GM12891 (cell line): ENCODE results near the gene DOCK4.

Experiments used
- DNase-seq: peaks from one replicate; pipeline ENCODE4 v3.0.0; 2011; ENCODE audit warnings: low spot score; ENCODE audit not compliant: insufficient read length
- FAIRE-seq: peaks from 2 replicates; lab custom pipeline; 2011; peaks lifted over from hg19 to GRCh38; lab: Jason Lieb, UNC
- PAX5 ChIP-seq: IDR thresholded peaks from 2 replicates; pipeline ENCODE4 v1.6.1; 2011; ENCODE audit warnings: low read length, moderate library complexity, mild to moderate bottlenecking; ENCODE audit not compliant: insufficient read depth, severe bottlenecking
- POLR2A ChIP-seq: IDR thresholded peaks from 2 replicates; pipeline ENCODE4 v1.6.1; 2011; ENCODE audit warnings: low read depth, low read length, control low read depth
- POLR2AphosphoS5 ChIP-seq: IDR thresholded peaks from 2 replicates; pipeline ENCODE4 v1.6.1; 2011; ENCODE audit warnings: low read depth, low read length, control low read depth
- POU2F2 ChIP-seq: IDR thresholded peaks from 2 replicates; pipeline ENCODE4 v1.6.1; 2011; ENCODE audit warnings: low read depth, mild to moderate bottlenecking, control low read depth, low read length, moderate library complexity
- SPI1 ChIP-seq: IDR thresholded peaks from 2 replicates; pipeline ENCODE4 v1.6.1; 2011; ENCODE audit warnings: low read depth, low read length, control low read depth
- TAF1 ChIP-seq: IDR thresholded peaks from 2 replicates; pipeline ENCODE4 v1.6.1; 2011; ENCODE audit warnings: low read depth, low read length, control low read depth

Gene DOCK4

DNA sequence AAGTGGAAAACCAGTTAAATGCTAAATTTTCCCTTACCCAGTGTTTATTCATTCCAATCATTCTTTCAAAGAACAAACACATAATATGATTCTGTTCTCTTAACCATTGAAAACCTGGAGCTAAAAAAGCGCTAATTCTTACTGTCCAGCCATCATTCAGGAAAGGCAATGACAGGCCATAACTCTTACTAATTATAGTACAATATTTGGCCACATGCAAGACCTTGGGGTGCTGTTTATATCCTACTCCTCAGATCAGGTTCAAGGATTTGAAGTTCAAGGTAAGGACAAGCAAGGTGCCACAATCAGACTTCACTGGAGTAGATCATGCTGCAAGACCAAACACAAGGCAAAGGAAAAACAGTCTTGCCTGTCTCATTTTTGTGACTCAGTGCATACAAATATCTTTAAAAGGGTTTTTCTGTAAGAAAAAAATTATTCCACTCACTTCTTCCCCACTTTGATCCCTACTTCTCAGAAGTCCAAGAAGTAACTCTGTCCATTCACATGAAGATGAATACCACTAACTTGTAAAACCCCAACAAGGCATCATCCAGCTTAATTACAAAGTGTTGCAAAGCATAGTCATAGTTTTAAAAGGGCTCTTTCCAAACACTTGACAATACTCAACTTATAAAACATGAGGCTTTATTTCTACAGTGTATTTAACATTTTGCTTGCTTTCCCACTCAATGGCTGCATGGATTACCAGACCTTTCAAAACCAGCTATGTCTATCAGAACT, 153.0 kb downstream of the DOCK4 start:
- no peak for FAIRE-seq

DNA sequence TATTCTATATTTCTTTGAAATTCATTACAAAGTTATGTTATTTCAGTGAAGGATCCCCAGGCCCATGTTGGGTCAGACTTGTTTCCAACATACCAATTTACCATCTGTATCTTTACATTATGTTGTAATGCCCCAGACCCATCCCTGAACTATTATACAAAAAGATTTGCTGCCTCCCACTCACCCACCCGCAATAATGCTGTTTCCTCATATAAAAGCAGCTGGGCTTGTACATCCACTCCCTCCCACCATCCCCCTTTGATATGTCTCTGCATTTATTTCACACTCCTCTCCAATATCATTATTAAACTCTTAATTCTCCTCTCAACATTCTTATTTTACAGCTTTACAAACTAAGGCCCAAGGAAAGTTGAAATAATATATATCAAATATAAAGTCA, 153.7 kb downstream of the DOCK4 start:
- DNase-seq (no peak), FAIRE-seq (no peak)
- TF ChIP-seq POLR2AphosphoS5 = no peak
- TF ChIP-seq POLR2A = no peak
- TF ChIP-seq SPI1 = no peak
- no peak for TF ChIP-seq PAX5
- TF ChIP-seq TAF1 = no peak
- no peak for TF ChIP-seq POU2F2

More for the DNA sequence above, 153.0 kb downstream of the DOCK4 start:
- TF ChIP-seq SPI1 (no peak), TAF1 (no peak), POU2F2 (no peak), POLR2A (no peak), POLR2AphosphoS5 (no peak), PAX5 (no peak)
- DNase-seq = no peak

DNA sequence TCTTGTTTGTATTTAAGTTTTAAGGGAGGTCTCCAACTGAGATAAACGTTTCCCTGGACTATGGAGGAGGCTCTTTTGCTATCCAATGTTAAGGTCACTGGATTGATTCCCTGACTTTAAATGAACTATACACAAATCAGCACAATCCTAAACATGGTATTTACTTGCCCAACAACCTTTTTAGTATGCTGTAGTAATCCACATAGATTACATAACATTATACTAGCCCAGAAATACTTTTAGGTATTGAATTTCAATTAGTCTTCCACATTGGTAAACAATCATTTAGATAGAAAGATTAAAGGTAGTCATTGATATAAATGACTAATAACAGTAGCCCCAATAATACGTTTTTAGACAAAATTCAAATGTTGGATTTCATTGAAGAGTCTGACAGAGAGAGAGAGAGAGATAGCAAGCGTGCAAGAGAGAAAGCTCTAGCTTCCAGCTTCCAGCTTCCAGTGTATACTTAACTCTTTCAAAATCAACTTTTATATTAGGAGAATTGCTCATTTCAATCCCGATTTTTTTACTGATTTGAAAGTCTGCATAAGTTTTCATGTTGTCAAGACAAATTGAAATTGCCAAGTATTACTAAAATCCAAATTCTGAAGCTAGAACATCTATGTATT, 155.8 kb downstream of the DOCK4 start:
- FAIRE-seq (no peak), DNase-seq (no peak)

GRCh38 chr7:112049555-112050249, 156.5 kb downstream of the DOCK4 start:
- no peak for FAIRE-seq
- no peak for DNase-seq
- TF ChIP-seq SPI1 (no peak), POLR2A (no peak), TAF1 (no peak), POLR2AphosphoS5 (no peak), POU2F2 (no peak), PAX5 (no peak)

More for the DNA sequence above, 155.8 kb downstream of the DOCK4 start:
- TF ChIP-seq POU2F2 = no peak
- TF ChIP-seq TAF1 = no peak
- TF ChIP-seq POLR2AphosphoS5 = no peak
- no peak for TF ChIP-seq POLR2A
- TF ChIP-seq SPI1 = no peak
- TF ChIP-seq PAX5 = no peak

DNA sequence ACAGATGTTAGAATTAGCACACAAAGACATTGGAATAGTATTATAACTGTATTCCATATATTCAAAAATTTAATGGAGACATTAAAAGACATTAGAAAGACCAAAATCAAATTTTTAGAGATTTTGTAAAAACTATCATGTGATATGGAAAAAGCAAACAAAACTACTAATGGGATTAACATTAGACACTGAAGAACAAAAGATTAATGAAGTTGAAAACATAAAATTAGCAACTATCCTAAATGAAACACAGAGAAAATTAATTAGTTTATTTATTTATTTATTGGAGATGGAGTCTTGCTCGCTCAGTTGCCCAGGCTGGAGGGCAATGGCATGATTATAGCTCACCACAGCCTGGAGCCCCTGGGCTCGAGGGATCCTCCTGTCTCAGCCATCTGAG, 158.8 kb downstream of the DOCK4 start:
- no peak for DNase-seq
- TF ChIP-seq SPI1 (no peak), POLR2A (no peak), PAX5 (no peak), POU2F2 (no peak), TAF1 (no peak), POLR2AphosphoS5 (no peak)
- no peak for FAIRE-seq

DNA sequence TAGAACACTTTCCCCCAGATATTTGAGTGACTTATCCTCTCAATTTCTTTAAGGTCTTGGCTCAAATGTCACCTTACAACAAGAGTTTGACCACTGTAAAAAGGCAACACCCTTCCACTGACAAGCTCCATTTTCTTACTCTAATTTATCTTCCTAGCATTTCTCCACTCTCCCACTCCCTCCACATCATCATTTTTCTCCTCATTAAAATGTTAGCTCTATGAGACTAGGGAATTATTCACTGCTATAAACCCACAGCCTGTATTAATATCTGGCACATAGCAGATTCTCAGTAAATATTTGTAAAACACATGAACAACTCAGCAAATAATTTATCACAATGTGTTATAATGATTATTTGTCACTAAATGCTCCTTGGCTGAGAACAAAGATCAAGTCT, 161.0 kb downstream of the DOCK4 start:
- TF ChIP-seq POU2F2 (no peak), POLR2A (no peak), PAX5 (no peak), POLR2AphosphoS5 (no peak), SPI1 (no peak), TAF1 (no peak)
- FAIRE-seq = no peak
- no peak for DNase-seq

- no peak for DNase-seq
- no peak for FAIRE-seq
- TF ChIP-seq POLR2AphosphoS5 (no peak), PAX5 (no peak), POLR2A (no peak), SPI1 (no peak), POU2F2 (no peak), TAF1 (no peak)
These were observed 163.6 kb downstream of the DOCK4 start for GRCh38 chr7:112042631-112043030.

DNA sequence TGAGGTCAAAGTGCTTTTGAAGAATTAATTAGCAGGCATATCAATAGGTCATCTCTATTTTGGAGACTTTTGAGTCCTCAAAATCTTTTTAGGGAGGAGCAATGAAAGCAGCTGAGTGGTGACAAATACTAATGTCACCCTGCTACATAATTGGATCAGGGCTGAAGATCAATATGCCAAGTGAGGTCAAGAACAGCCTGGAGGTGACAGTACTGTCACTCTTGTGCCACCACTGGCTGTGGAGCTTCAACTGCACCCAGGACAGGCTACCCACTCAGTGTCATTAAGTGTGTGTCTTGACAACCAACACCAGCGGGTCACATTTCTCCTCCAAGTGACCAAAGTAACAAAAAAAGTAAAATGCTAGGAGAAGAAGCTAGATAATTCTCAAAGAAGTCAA, 167.8 kb downstream of the DOCK4 start:
- DNase-seq (no peak), FAIRE-seq (no peak)
- no peak for TF ChIP-seq POLR2AphosphoS5

DNA sequence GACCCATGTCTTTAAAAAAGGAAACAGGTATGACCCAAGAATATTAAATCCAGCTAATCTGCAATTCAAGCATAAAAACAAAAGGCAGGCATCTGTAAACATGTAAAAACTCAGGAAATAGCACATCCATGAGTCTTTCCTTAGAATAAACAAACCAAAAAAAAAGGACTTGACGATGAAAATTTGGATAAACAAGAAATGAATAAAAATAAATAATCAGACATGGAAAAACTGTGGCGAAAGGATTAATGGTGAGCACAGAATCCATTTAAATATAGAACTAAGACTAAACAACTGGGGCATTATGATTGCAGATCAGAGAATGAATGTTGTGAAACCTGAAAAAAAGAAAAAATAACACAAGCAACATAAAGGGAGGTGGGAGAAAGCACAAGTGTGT, 170.1 kb downstream of the DOCK4 start:
- TF ChIP-seq POU2F2 (no peak), TAF1 (no peak), POLR2A (no peak), SPI1 (no peak), POLR2AphosphoS5 (no peak), PAX5 (no peak)
- FAIRE-seq (no peak), DNase-seq (no peak)

GRCh38 chr7:112031689-112032088, 174.5 kb downstream of the DOCK4 start:
- FAIRE-seq (no peak), DNase-seq (no peak)
- TF ChIP-seq POU2F2 (no peak), SPI1 (no peak), TAF1 (no peak)
